GM18511 (cell line): Measurements from ENCODE around the gene SAMD4A.

Experiments
- ATAC-seq: cut with Tn5 transposase; IDR thresholded peaks from one replicate; pipeline ENCODE4 v1.9.1; 2021; ENCODE audit warnings: mild to moderate bottlenecking, moderate library complexity; ENCODE audit not compliant: unreplicated experiment

The SAMD4A gene

GRCh38 chr14:54754116-54754622 is 187.2 kb downstream of the SAMD4A start:
- no peak for ATAC-seq

- no peak for ATAC-seq
Observed at GRCh38 chr14:54754623-54755386, 187.9 kb downstream of the SAMD4A start.

GRCh38 chr14:54756656-54757392 is 189.9 kb downstream of the SAMD4A start:
- ATAC-seq = no peak

- ATAC-seq = no peak
Observed at GRCh38 chr14:54758041-54758440, 191.1 kb downstream of the SAMD4A start.

DNA sequence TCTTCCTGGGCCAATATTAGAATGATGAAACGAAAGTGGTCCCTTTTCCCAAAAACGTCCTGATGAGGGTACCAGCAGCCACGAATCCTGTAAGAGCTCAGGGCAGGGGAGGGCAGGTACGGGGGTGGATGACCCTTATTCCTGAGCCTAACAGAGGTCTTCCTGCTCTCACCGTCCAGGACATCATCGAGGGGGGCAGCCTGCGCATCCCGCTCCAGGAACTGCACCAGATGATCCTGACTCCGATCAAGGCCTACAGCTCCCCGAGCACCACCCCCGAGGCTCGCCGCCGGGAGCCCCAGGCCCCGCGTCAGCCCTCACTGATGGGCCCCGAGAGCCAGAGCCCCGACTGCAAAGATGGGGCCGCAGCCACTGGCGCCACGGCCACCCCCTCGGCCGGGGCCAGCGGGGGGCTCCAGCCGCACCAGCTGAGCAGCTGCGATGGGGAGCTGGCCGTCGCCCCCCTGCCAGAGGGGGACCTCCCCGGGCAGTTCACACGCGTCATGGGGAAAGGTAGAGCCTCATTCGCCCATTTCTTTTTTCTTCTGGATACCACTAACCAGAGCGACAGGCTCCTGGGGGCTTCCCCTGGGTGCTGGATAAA is 193.2 kb downstream of the SAMD4A start:
- no peak for ATAC-seq

- no peak for ATAC-seq
Observed at GRCh38 chr14:54760866-54761575, 194.1 kb downstream of the SAMD4A start.

GRCh38 chr14:54761835-54762234 is 194.9 kb downstream of the SAMD4A start:
- no peak for ATAC-seq

- no peak for ATAC-seq
Observed at GRCh38 chr14:54762296-54762695, 195.4 kb downstream of the SAMD4A start.

GRCh38 chr14:54763761-54764160 is 196.8 kb downstream of the SAMD4A start:
- no peak for ATAC-seq

DNA sequence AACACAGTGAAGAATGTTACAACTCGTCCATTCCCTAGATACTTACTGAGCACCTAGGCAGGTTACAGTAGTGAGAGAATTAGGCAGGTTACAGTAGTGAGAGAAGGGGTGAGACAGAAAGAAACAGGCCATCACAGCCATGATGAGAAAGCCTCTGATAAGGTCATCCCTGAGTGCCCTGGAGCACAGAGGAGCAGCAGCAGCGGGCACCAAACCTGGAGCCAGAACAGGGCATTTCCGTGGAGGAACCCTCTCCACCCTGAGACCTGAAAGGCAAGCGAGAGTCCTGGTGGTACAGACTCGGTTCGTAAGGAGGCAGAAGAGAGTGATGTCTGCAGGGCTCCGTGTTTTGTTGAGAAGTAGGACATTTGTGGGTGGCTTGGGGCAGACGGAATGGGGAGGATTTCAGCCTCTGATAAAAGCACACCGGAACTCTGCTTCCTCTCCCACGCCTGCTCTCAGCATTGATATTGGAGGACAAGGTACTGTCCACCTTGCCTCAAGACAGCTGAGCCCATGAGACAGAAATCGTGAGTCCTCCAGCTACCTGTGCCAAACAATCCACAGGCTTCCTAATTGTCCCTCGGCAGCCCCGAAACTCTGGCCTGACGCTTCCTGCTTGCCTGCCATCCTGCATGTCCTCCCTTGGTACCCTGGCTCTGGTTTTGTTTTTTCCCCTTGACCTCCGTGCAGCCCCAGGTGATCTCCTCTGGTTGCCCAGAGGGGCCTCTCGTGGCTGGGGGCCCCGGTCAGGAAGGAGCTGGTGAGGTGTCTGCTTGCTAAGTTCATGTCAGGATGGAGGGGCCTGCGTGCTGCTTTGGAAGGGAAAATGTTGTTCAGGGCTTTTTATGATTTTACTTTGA is 199.6 kb downstream of the SAMD4A start:
- ATAC-seq = no peak

DNA sequence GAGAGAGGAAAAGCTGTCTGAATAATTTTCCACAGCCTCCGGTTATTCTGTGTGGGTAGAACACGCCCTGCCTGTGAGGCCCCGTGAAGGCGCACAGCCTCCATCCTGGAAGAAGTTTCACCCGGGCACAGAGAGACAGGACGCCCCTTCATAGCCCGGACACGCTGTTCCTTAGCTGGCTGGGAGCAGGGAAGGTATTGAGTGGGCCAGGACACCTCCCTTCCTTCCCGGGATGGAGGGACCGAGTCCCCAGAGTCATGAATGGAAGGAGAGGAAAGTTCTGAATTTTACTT is 200.2 kb downstream of the SAMD4A start:
- ATAC-seq = no peak

DNA sequence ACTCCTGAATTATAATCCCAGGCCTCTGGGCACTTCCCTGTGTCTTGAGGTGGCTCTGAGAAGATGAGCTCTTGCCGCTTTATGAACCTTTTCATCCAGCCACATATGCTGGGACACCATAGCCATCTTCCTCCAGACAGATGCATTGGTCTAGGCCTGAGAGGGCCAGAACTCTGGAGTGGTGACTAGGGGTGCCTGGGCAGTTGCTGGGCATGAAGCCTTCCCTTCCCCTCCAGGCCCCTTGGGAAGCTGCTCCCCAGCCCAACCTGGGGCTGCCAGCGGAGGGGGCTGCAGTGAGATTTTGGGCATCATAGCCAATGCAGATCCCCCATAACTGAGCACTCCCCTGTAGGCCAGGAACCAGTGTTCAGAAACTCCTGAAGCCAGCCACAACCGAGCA is 200.5 kb downstream of the SAMD4A start:
- ATAC-seq = no peak

DNA sequence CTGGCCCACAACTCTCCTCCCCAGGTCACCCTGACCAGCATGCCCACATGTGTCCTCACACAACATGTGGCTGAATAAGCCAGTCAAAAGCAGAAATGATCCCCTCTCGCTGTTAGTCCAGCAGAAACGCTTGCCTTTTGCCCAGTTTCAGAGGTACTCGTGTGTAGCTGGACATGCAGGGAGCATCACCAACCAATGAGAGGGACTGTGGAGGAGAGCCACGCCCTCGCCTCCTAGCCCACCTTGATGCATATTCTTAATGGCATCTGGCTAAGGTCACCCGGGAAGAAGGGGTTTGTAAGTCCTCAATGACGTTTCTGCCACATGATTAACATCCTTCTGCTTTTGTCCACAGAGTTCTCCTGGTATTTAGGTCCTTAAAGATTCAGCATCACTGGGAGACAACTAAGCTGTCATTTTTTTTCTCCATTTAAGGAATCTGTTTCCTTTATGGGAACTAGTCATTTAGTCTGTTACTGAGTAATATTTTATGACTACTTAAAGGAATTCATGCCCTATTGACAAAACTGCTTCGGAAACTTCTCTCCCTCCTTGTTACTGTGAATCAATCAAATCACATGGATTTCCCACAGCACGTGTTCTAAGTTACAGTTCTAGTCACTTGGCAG is 201.7 kb downstream of the SAMD4A start:
- ATAC-seq = no peak

DNA sequence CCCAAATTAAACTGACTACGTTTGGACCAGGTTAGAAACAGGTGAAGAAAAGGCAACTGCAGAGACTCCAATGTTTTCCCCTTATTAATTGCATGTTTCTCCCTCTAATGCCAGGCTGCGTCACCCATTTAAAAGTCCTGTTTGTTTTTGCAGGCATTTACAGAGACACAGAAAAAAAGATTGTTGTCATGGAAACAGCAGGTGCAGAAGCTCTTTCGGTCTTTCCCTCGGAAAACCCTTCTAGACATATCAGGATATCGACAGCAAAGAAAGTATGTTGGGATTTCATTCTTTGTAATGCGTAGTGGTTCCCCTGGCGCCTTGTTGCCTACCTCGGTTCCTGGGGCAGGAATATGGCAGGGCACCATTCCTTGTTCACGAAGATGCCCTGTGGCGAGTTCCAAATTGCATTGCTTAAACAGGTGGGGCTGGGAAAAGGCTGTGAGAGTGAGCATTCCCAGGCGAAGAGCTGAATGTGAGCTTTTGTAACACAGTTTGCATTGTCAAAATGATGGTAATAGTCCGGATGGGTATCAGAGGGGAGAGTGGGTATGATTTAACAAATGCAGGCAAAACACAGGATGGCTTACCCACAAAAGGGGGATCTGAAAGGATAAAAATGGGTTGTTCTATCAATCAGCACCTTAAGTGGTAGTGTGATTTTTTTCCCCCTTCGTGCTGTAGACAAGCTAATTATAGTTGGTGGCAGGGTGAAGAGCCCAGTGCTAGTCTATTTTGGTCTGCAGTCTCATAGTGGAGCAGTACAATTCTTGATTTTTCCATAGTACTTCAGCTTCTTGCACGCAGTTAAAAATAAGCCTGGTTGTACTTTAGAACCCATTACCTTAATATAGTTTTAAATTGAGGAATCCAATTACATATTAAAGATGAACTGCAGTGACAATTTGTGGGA is 203.3 kb downstream of the SAMD4A start:
- no peak for ATAC-seq

DNA sequence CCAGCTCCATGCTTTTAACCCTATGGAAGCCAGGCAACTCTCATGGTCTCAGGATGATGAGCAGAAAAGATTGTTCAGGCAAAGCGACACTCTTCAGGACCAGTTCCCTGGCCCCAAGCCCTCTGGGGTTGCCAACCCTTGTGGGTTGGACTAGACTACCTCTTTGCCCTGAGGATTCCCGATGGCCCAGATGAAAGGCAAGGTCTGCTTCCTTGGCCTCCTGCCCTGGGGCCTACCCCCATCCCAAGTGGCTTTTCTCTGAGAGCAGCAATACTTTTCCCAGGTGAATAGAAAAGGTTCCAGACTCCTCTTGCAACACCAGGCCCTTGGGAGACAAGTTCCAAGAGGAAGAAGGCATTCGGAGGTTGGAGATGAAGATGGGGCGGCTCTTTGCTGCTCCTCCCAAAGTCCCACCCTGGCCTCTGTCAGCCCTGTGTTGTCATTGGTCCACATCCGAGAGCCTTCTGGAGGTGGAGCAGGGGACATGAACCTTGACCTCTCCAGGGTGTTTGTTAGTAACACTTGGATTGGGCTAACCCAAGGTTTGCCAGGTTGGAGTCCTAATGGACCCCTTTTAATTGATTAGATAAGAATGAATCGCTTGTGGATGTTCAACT is 204.6 kb downstream of the SAMD4A start:
- no peak for ATAC-seq

GRCh38 chr14:54772451-54772881 is 205.5 kb downstream of the SAMD4A start:
- no peak for ATAC-seq

GRCh38 chr14:54773171-54774006 is 206.5 kb downstream of the SAMD4A start:
- ATAC-seq = peak; percentile 59

DNA sequence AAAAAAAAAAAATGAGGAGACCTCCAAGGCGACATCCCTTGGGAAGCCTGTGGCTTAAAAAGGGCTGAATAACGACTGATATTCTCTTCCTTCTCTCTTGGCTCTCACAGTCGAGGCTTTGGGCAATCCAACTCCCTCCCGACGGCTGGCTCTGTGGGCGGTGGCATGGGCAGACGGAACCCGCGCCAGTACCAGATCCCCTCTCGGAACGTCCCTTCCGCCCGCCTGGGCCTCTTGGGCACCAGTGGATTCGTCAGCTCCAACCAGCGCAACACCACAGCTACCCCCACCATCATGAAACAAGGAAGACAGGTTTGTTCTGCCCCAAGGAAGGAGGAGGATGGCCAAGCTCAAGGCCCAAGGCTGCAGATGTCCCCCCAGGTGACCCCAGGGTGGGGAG is 207.9 kb downstream of the SAMD4A start:
- no peak for ATAC-seq
